Psoas muscle (tissue), 8 donors: ENCODE results near the gene KCNMA1. TPM values are rescaled to one million over a fixed set of nuclear protein-coding genes. Genes with fewer than 3 reads are reported as not detected.
"Not testable (repeated sequence)": the region's sequence is repeated elsewhere in the genome, so short reads cannot be mapped to it uniquely, and the experiment has no call there.

Experiments used
- ATAC-seq, 4 donors: fragments of 200-7000 bp; cut with Tn5 transposase; one replicate each; pipeline ENCODE4 v1.9.1; 2020; ENCODE audit warnings: moderate library complexity in 3 of 4, mild to moderate bottlenecking in 2 of 4
- DNase-seq, 2 donors: peaks; one replicate each; pipeline ENCODE4 v3.0.0-alpha.2; 2020
- H3K27ac ChIP-seq: fragments of 200-600 bp; one replicate; pipeline ENCODE4 v1.8.0; 2022
- H3K27me3 ChIP-seq, 3 donors: fragments of 200-600 bp in 1 of 3; one replicate each; pipeline versions ENCODE4 v1.6.1 to v1.8.0; 2013 to 2022; ENCODE audit warnings: low read length in 2 of 3, mild to moderate bottlenecking in 2 of 3, moderate library complexity in 1 of 3; ENCODE audit not compliant: insufficient read depth in 3 of 3
- H3K36me3 ChIP-seq, 2 donors: fragments of 200-600 bp in 1 of 2; one replicate each; pipeline versions ENCODE4 v1.6.1 to v1.8.0; 2013 to 2022; ENCODE audit warnings: low read depth in 1 of 2, mild to moderate bottlenecking in 1 of 2, moderate library complexity in 1 of 2; ENCODE audit not compliant: insufficient read depth in 1 of 2
- H3K4me1 ChIP-seq: fragments of 200-600 bp; one replicate; pipeline ENCODE4 v1.8.0; 2022
- H3K4me3 ChIP-seq: fragments of 200-600 bp; one replicate; pipeline ENCODE4 v1.8.0; 2022; ENCODE audit warnings: mild to moderate bottlenecking
- H3K9me3 ChIP-seq: fragments of 200-600 bp; one replicate; pipeline ENCODE4 v1.8.0; 2022
- CTCF ChIP-seq: fragments of 200-600 bp; IDR thresholded peaks from one replicate; pipeline ENCODE4 v1.8.0; 2022; ENCODE audit warnings: antibody characterized with exemption
- WGBS, 3 donors: extraction: QIAGEN DNeasy Blood & Tissue Kit; methylation state at CpG; one replicate each; pipeline versions ENCODE4 v1.1.6 to v1.1.7; 2013; 5-methylcytosine and 5-hydroxymethylcytosine counted together
- intact Hi-C, 2 donors: fragments of 100-400 bp; cut with DNase I; formaldehyde crosslinking; loops; one replicate each; pipeline versions ENCODE4 v1.11.0 to v1.14.2; 2022
- polyA plus RNA-seq, 3 donors: library from polyadenylated mRNA; stranded (reverse); fragments of 200-250 nt; gene quantifications; one replicate each; pipeline ENCODE4 v1.2.3, GENCODE V29; 2013
- total RNA-seq, 4 donors: library from RNA; stranded (reverse); fragmentation: NEBNext Ultra II Directional in 2 of 4; extraction: Animal tissue kit (Norgen Biotek cat#: 25700) in 2 of 4; gene quantifications; one replicate each; pipeline versions ENCODE4 v1.2.1 to v1.2.4, GENCODE V29; 2021 to 2023
- donor health status: healthy with polysubstance abuse.
- donor health status: DM: no; HTN: no; CAD: no; lungs with moderate emphysema.
- donor health status: Bipolar disorder and iron deficiency.
- donor health status: healthy.
- donor health status: DM: yes; HTN: yes; CAD: no.
- donor health status: DM: no; HTN: no; CAD: no.
- donor health status: DM: no; HTN: no; CAD: no.
- donor health status: DM: yes; HTN: yes; CAD: no.

Gene KCNMA1
- total and polyA plus RNA-seq, 7 donors: 7.9 to 53.0 (median 41.9) TPM

GRCh38 chr10:77591238-77591880 is 46.2 kb downstream of the KCNMA1 start:
- Histone ChIP-seq H3K4me3 (no peak overlapping the region), H3K36me3 (no peaks in the 10 kb centered on the region), H3K4me1 (peaks cover 50% of the 10 kb centered on the region), H3K27ac (peak overlapping the region; percentile 77), H3K27me3 (no peaks in the 10 kb centered on the region), H3K9me3 (no peaks in the 10 kb centered on the region)
- no peak for TF ChIP-seq CTCF
- 67 to 79% (median 73%) methylated on average over 3 of the region's 3 CpGs for WGBS, 3 donors
- intact Hi-C loops: loop anchor here in 1 of 2 donors (5.0 kb wide), 1 partner anchor 46 kb away; the partner anchor contains the start of gene KCNMA1
- DNase-seq (no peak), ATAC-seq (no peak)

- Histone ChIP-seq H3K36me3 (no peaks in the 10 kb centered on the region), H3K27me3 (no peaks in the 10 kb centered on the region), H3K27ac (peak overlapping the region; percentile 77), H3K4me3 (no peak overlapping the region), H3K9me3 (no peaks in the 10 kb centered on the region), H3K4me1 (peaks cover 50% of the 10 kb centered on the region)
- no peak for TF ChIP-seq CTCF
- ATAC-seq: peak; percentile 27 to 48 (median 42)
- intact Hi-C loops: loop anchor here in 1 of 2 donors (5.0 kb wide), 1 partner anchor 47 kb away; the partner anchor contains the start of gene KCNMA1
- WGBS, 3 donors: 59 to 72% (median 62%) methylated on average over 28 to 32 of the region's 32 CpGs
- DNase-seq: peak; percentile 45 to 60
Observed at GRCh38 chr10:77590344-77591237, 47.0 kb downstream of the KCNMA1 start.

DNA sequence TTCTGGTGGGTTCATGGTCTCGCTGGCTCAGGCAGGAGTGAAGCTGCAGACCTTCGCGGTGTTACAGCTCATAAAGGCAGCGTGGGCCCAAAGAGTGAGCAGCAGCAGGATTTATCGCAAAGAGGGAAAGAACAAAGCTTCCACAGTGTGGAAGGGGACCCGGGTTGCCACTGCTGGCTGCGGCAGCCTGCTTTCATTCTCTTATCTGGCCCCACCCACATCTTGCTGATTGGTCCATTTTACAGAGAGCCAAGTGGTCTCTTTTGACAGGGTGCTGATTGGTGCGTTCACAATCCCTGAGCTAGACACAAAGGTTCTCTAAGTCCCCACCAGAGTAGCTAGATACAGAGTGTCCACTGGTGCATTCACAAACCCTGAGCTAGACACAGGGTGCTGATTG is 47.9 kb downstream of the KCNMA1 start:
- Histone ChIP-seq H3K27ac (peak overlapping the region; percentile 77), H3K4me1 (peaks cover 50% of the 10 kb centered on the region)
- intact Hi-C loops: loop anchor here in 1 of 2 donors (5.0 kb wide), 1 partner anchor 48 kb away; the partner anchor contains the start of gene KCNMA1
- not testable (repeated sequence) for H3K27me3 ChIP-seq, DNase-seq, H3K36me3 ChIP-seq, H3K9me3 ChIP-seq, H3K4me3 ChIP-seq, ATAC-seq
- WGBS, 3 donors: 90 to 94% (median 92%) methylated on average over 8 of the region's 8 CpGs

DNA sequence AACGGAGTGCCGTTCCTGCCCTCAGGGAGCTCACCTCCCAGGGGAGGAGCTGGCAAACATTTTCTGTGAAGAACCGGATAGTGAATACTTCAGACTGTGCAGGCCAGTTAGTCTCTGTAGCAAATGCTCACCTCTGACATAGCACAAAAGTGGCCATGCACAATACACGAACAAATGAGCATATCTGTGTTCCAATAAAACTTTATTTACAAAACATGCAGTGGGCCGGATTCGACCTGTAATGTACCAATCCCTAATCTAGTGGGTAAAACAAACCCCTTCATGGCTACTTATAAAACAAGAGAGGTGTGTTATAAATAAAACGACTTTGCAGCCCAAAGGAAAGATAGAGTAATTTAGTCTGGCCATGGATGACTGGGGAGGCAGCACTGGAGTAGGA is 48.7 kb downstream of the KCNMA1 start:
- no peaks in the 10 kb centered on the region for H3K9me3 ChIP-seq
- no peak for ATAC-seq
- H3K4me3 ChIP-seq: no peak overlapping the region
- peaks cover 42% of the 10 kb centered on the region for H3K4me1 ChIP-seq
- DNase-seq: no peak
- peak overlapping the region; percentile 84 for H3K27ac ChIP-seq
- intact Hi-C loops: no loop called here
- no peaks in the 10 kb centered on the region for H3K27me3 ChIP-seq
- TF ChIP-seq CTCF: no peak
- WGBS, 3 donors: 90 to 92% (median 91%) methylated on average over 7 of the region's 7 CpGs
- H3K36me3 ChIP-seq: no peaks in the 10 kb centered on the region

- Histone ChIP-seq H3K27me3 (no peaks in the 10 kb centered on the region), H3K9me3 (no peaks in the 10 kb centered on the region), H3K4me1 (peaks cover 33% of the 10 kb centered on the region), H3K36me3 (no peaks in the 10 kb centered on the region), H3K27ac (peak overlapping the region; percentile 84), H3K4me3 (no peak overlapping the region)
- intact Hi-C loops: loop anchor here in 1 of 2 donors (2.0 kb wide), 1 partner anchor 93 kb away; no protein-coding TSS in a partner anchor
- DNase-seq (no peak), ATAC-seq (peak; percentile 20 to 34 (median 29))
- no peak for TF ChIP-seq CTCF
- 54 to 59% (median 59%) methylated on average over 3 of the region's 3 CpGs for WGBS, 3 donors
Observed at GRCh38 chr10:77587416-77587790, 50.2 kb downstream of the KCNMA1 start.
